CD4-positive, alpha-beta T cell (primary cell): ENCODE results near the gene ANKS3. TPM values are rescaled to one million over a fixed set of nuclear protein-coding genes. Genes with fewer than 3 reads are reported as not detected.
A peak's percentile ranks its signal among the peaks of the same experiment; 100 is the strongest.

Experiments used
- ATAC-seq: fragments of 200-7000 bp; cut with Tn5 transposase; one replicate; pipeline ENCODE4 v1.10.0; 2022; ENCODE audit warnings: mild to moderate bottlenecking; ENCODE audit not compliant: poor library complexity
- CTCF ChIA-PET: fragments of 350-600 bp; sonication (Branson Sonifier 250); formaldehyde crosslinking; loops from one replicate; lab custom pipeline; 2021; ENCODE audit warnings: antibody characterized with exemption, inconsistent platforms; lab: Charles Lee
- POLR2A ChIA-PET: fragments of 350-600 bp; sonication (Branson Sonifier 250); formaldehyde crosslinking; loops from one replicate; lab custom pipeline; 2021; ENCODE audit warnings: antibody characterized with exemption, inconsistent platforms; lab: Charles Lee
- DNase-seq, 14 experiments: peaks; one replicate each; pipeline ENCODE4 v3.0.0-alpha.2; 2013 to 2020; ENCODE audit warnings: mixed read lengths in 2 of 14
- H3K27ac ChIP-seq, 2 donors: one replicate each; pipeline versions ENCODE4 v1.5.1 to v1.7.0; 2013; ENCODE audit warnings: low read length in 2 of 2, low read depth in 1 of 2, mild to moderate bottlenecking in 1 of 2
- H3K27me3 ChIP-seq, 2 experiments: 1 replicate in 1 of 2; 2 replicates in 1 of 2; pipeline versions ENCODE4 v1.6.1 to v1.7.0; 2013; ENCODE audit warnings: low read length in 2 of 2, control low read depth in 1 of 2, mild to moderate bottlenecking in 1 of 2, moderate library complexity in 1 of 2; ENCODE audit not compliant: insufficient read depth in 2 of 2, control insufficient read depth in 1 of 2
- H3K36me3 ChIP-seq: one replicate; pipeline ENCODE4 v1.6.1; 2013; ENCODE audit warnings: low read length, control low read depth; ENCODE audit not compliant: insufficient read depth
- H3K4me1 ChIP-seq: one replicate; pipeline ENCODE4 v1.6.1; 2013; ENCODE audit warnings: low read length, control low read depth; ENCODE audit not compliant: insufficient read depth
- H3K4me3 ChIP-seq: one replicate; pipeline ENCODE4 v1.5.1; 2013; ENCODE audit warnings: mild to moderate bottlenecking, low read length, moderate library complexity
- H3K9me3 ChIP-seq, 2 experiments: 1 replicate in 1 of 2; 2 replicates in 1 of 2; pipeline versions ENCODE4 v1.6.1 to v1.7.0; 2013; ENCODE audit warnings: low read length in 2 of 2, mild to moderate bottlenecking in 2 of 2, control low read depth in 1 of 2, moderate library complexity in 1 of 2; ENCODE audit not compliant: control insufficient read depth in 1 of 2, insufficient read depth in 1 of 2
- H3K27ac Mint-ChIP-seq: one replicate; pipeline ENCODE4 v1.8.0; 2020; ENCODE audit warnings: mixed read lengths
- H3K27me3 Mint-ChIP-seq: one replicate; pipeline ENCODE4 v1.8.0; 2021; ENCODE audit warnings: mixed read lengths
- H3K36me3 Mint-ChIP-seq: one replicate; pipeline ENCODE4 v1.8.0; 2021; ENCODE audit warnings: low read depth, mixed read lengths
- H3K4me1 Mint-ChIP-seq: one replicate; pipeline ENCODE4 v1.8.0; 2021; ENCODE audit warnings: low read depth, mixed read lengths
- H3K4me3 Mint-ChIP-seq: one replicate; pipeline ENCODE4 v1.8.0; 2020; ENCODE audit warnings: mild to moderate bottlenecking, mixed read lengths
- H3K9me3 Mint-ChIP-seq: one replicate; pipeline ENCODE4 v1.8.0; 2020; ENCODE audit warnings: mixed read lengths
- CTCF ChIP-seq: fragments of 200-600 bp; IDR thresholded peaks from one replicate; pipeline ENCODE4 v1.8.0; 2022; ENCODE audit warnings: antibody characterized with exemption, mild to moderate bottlenecking
- intact Hi-C, 2 experiments: fragments of 100-400 bp; cut with DNase I in 1 of 2; cut with micrococcal nuclease in 1 of 2; formaldehyde crosslinking; loops; one replicate each; pipeline versions ENCODE4 v1.15.1 to v1.9.0; 2023 to 2025; cut with DNase I, micrococcal nuclease
- total RNA-seq, 174 experiments: library from RNA in 2 of 174; stranded (reverse) in 2 of 174; gene quantifications; one replicate each; pipeline ENCODE4 v1.2.3 and lab custom pipeline; 2021 to 2026

The ANKS3 gene
- total RNA-seq, 2 experiments from 2014 or later, result 13.5 TPM

- H3K4me3 ChIP-seq, result no peak overlapping the region
- ChIA-PET CTCF (interaction anchor here (0.6 to 1.2 kb wide), 2 partner anchors 14 to 23 kb away, joined by 3 read pairs; no protein-coding TSS in a partner anchor), POLR2A (interaction anchor here (0.6 to 2.3 kb wide), 5 partner anchors 12 to 70 kb away, joined by 3 to 12 read pairs (median 4); partner anchors contain the start of genes ANKS3, DNAAF8, MGRN1 and NUDT16L1)
- ATAC-seq, result no peak
- H3K27me3 ChIP-seq, result no peaks in the 10 kb centered on the region
- Mint-ChIP-seq H3K27me3 (no peaks in the 10 kb centered on the region), H3K4me1 (peaks cover 60% of the 10 kb centered on the region), H3K4me3 (peak overlapping the region; percentile 69), H3K9me3 (no peaks in the 10 kb centered on the region), H3K27ac (peak overlapping the region; percentile 95), H3K36me3 (peaks cover 21% of the 10 kb centered on the region)
- H3K9me3 ChIP-seq, result no peaks in the 10 kb centered on the region
- peaks cover 24% of the 10 kb centered on the region for H3K36me3 ChIP-seq
- intact Hi-C loops, result loop anchor here in 1 of 2 experiments (2.0 kb wide), 1 partner anchor 29 kb away; the partner anchor contains the start of gene NUDT16L1
- DNase-seq, result peak in 3 of 14 experiments; percentile 16 to 75 (median 69)
- TF ChIP-seq CTCF, result no peak
- H3K4me1 ChIP-seq, result peaks cover 82% of the 10 kb centered on the region
- peak overlapping the region; percentile 66 to 76 for H3K27ac ChIP-seq
Observed at GRCh38 chr16:4663777-4664465, 70.2 kb downstream of the ANKS3 start.

- TF ChIP-seq CTCF, result no peak
- H3K36me3 ChIP-seq, result peaks cover 23% of the 10 kb centered on the region
- CTCF ChIA-PET, result interaction anchor here (0.6 kb wide), 1 partner anchor 23 kb away, joined by 3 read pairs; no protein-coding TSS in a partner anchor
Observed at GRCh38 chr16:4663465-4663776, 70.7 kb downstream of the ANKS3 start.

GRCh38 chr16:4661661-4662060, 72.4 kb downstream of the ANKS3 start:
- no peak overlapping the region for H3K4me3 ChIP-seq
- H3K27me3 Mint-ChIP-seq, result no peaks in the 10 kb centered on the region
- ATAC-seq (no peak), DNase-seq (peak in 1 of 14 experiments; percentile 35)
- CTCF ChIA-PET, result interaction anchor here (1.0 to 1.7 kb wide), 2 partner anchors 11 to 37 kb away, joined by 3 to 6 read pairs; partner anchors contain the start of gene MGRN1
- H3K4me1 ChIP-seq, result peaks cover 79% of the 10 kb centered on the region
- H3K9me3 Mint-ChIP-seq, result no peaks in the 10 kb centered on the region
- peaks cover 21% of the 10 kb centered on the region for H3K36me3 Mint-ChIP-seq
- no peaks in the 10 kb centered on the region for H3K27me3 ChIP-seq
- peak overlapping the region in 1 of 2 donors; percentile 76 for H3K27ac ChIP-seq
- H3K4me1 Mint-ChIP-seq, result peaks cover 65% of the 10 kb centered on the region
- no peaks in the 10 kb centered on the region for H3K9me3 ChIP-seq
- TF ChIP-seq CTCF, result no peak
- peak overlapping the region; percentile 58 for H3K4me3 Mint-ChIP-seq
- peaks cover 19% of the 10 kb centered on the region for H3K36me3 ChIP-seq
- intact Hi-C loops, result no loop called here
- H3K27ac Mint-ChIP-seq, result peak overlapping the region; percentile 95
- POLR2A ChIA-PET, result interaction anchor here (1.2 to 2.8 kb wide), 5 partner anchors 12 to 73 kb away, joined by 4 to 15 read pairs (median 5); partner anchors contain the start of genes ANKS3, DNAAF8, MGRN1 and NUDT16L1

More at GRCh38 chr16:4663465-4663776, 70.7 kb downstream of the ANKS3 start:
- Mint-ChIP-seq H3K4me1 (peaks cover 65% of the 10 kb centered on the region), H3K36me3 (peaks cover 21% of the 10 kb centered on the region), H3K9me3 (no peaks in the 10 kb centered on the region), H3K27ac (peak overlapping the region; percentile 95), H3K4me3 (peak overlapping the region; percentile 65), H3K27me3 (no peaks in the 10 kb centered on the region)
- Histone ChIP-seq H3K4me3 (no peak overlapping the region), H3K9me3 (no peaks in the 10 kb centered on the region), H3K27me3 (no peaks in the 10 kb centered on the region), H3K4me1 (peaks cover 87% of the 10 kb centered on the region), H3K27ac (peak overlapping the region; percentile 66 to 76)
- ATAC-seq (no peak), DNase-seq (no peak)
- POLR2A ChIA-PET, result interaction anchor here (1.5 to 2.3 kb wide), 2 partner anchors 30 to 47 kb away, joined by 4 to 12 read pairs; partner anchors contain the start of gene NUDT16L1
- intact Hi-C loops, result no loop called here
